ENCODE results near the gene GAMT. TPM values are rescaled to one million over a fixed set of nuclear protein-coding genes. Genes with fewer than 3 reads are reported as not detected.

GAMT gene
- total and polyA plus RNA-seq, 2 donors (not counting 3 experiments of a cell fraction or from before 2014, with no cell fraction given): 22.1 to 36.9 TPM

- peaks cover 30 to 43% of the 10 kb centered on the region in 2 experiments for H3K27me3 ChIP-seq (ENCODE audit: control insufficient read depth in 2 of 2, insufficient read depth in 2 of 2, low read length in 2 of 2)
- H3K4me1 ChIP-seq (ENCODE audit: control insufficient read depth, extremely low read depth, insufficient read depth, low read length): no peaks in the 10 kb centered on the region
- no TSS peak for BruUV-seq (replicated peaks)
- ChIA-PET POLR2A (no interaction called here), CTCF (no interaction called here)
- H3K36me3 ChIP-seq (ENCODE audit: control insufficient read depth in 2 of 2, extremely low read depth in 1 of 2, insufficient read depth in 2 of 2, low read length in 2 of 2): no peaks in the 10 kb centered on the region
- TF ChIP-seq JUN (IDR thresholded peaks at IDR 0.05; ENCODE audit: borderline replicate concordance, insufficient read depth, insufficient read length, low read depth): no peak
- H2AFZ ChIP-seq (ENCODE audit: low read depth, low read length): no peak within 1 kb of the TSS
- no peaks in the 10 kb centered on the region for H3K79me2 ChIP-seq (ENCODE audit: control insufficient read depth, insufficient read depth, low read length)
- H3K9me3 ChIP-seq (replicated peaks; ENCODE audit: control insufficient read depth, insufficient read depth, low read length): no peaks in the 10 kb centered on the region
- FAIRE-seq (no peak), DNase-seq (ENCODE audit: low read depth, low spot score) (no peak)
- dilution Hi-C loops (cut with MboI; ENCODE audit: extremely low pct_ligation_motif_present, low sequenced_read_pairs) (no loop called here), intact Hi-C loops (cut with micrococcal nuclease) (no loop called here)
- H3K4me3 ChIP-seq (replicated peaks in 1 of 3; ENCODE audit: insufficient read depth in 1 of 3, low read depth in 1 of 3, low read length in 3 of 3): no peak within 1 kb of the TSS
- no peak within 1 kb of the TSS for H3K9ac ChIP-seq (replicated peaks; ENCODE audit: extremely low read depth, insufficient read depth, low read length)
- H3K4me2 ChIP-seq (ENCODE audit: insufficient read depth, low read length): no peak within 1 kb of the TSS
- no peaks in the 10 kb centered on the region for H3K9me1 ChIP-seq (replicated peaks; ENCODE audit: control insufficient read depth, extremely low read depth, insufficient read depth, low read length)
- H3K27ac ChIP-seq (ENCODE audit: insufficient read depth, low read depth, low read length): no peak within 1 kb of the TSS
- no peaks in the 10 kb centered on the region for H4K20me1 ChIP-seq (replicated peaks; ENCODE audit: control insufficient read depth, extremely low read depth, insufficient read depth, low read length)
Observed at GRCh38 chr19:1449467-1450442, 48.4 kb upstream of the GAMT start, which contains the start of gene APC2. Gene APC2, plus strand, starts transcription at chr19:1450121. Its CDS starts 2,881 bp downstream, at chr19:1453002.

DNA sequence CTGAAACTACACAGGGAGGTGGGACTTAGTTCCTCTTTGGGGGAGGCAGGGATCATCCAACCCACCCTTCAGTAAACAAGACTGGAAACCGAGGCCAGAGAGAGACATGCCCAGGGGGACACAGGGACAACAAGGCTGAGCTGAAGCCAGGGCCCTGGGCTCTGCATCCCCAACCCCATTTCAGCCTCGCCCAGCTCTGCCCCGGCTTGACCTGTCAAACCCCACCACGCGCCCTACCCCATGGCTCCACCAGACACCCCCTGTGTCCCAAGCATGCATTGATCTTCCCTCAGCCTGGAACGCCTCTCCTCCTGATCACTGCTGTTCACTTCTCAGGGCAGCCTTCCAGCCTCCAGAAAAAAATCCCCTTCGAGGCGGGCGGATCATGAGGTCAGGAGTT, 46.6 kb upstream of the GAMT start:
- TF ChIP-seq POLR2AphosphoS5 (IDR thresholded peaks at IDR 0.05; ENCODE audit: insufficient read depth, low read depth, low read length) (no peak), EZH2 (IDR thresholded peaks at IDR 0.05; ENCODE audit: borderline replicate concordance, low read depth, low read length, severe bottlenecking) (no peak), FOS (IDR thresholded peaks at IDR 0.05; ENCODE audit: borderline replicate concordance, insufficient read depth, low read length) (no peak), MYC (IDR thresholded peaks at IDR 0.05; ENCODE audit: low read depth, low read length) (no peak), JUN (IDR thresholded peaks at IDR 0.05; ENCODE audit: borderline replicate concordance, insufficient read depth, insufficient read length, low read depth) (no peak), POLR2A (IDR thresholded peaks at IDR 0.05; ENCODE audit: low read depth, low read length) (no peak), MAX (IDR thresholded peaks at IDR 0.05; ENCODE audit: insufficient read depth, insufficient read length) (no peak)
- TF ChIP-seq, protein P1, sequence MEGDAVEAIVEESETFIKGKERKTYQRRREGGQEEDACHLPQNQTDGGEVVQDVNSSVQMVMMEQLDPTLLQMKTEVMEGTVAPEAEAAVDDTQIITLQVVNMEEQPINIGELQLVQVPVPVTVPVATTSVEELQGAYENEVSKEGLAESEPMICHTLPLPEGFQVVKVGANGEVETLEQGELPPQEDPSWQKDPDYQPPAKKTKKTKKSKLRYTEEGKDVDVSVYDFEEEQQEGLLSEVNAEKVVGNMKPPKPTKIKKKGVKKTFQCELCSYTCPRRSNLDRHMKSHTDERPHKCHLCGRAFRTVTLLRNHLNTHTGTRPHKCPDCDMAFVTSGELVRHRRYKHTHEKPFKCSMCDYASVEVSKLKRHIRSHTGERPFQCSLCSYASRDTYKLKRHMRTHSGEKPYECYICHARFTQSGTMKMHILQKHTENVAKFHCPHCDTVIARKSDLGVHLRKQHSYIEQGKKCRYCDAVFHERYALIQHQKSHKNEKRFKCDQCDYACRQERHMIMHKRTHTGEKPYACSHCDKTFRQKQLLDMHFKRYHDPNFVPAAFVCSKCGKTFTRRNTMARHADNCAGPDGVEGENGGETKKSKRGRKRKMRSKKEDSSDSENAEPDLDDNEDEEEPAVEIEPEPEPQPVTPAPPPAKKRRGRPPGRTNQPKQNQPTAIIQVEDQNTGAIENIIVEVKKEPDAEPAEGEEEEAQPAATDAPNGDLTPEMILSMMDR (IDR thresholded peaks at IDR 0.05; ENCODE audit: extremely low read depth in 1 of 2, insufficient read depth in 1 of 2, low read depth in 1 of 2, low read length in 2 of 2): no peak
- CTCF ChIA-PET: no interaction called here
- Histone ChIP-seq H4K20me1 (replicated peaks; ENCODE audit: control insufficient read depth, extremely low read depth, insufficient read depth, low read length) (no peaks in the 10 kb centered on the region), H2AFZ (ENCODE audit: low read depth, low read length) (no peak overlapping the region), H3K27ac (ENCODE audit: insufficient read depth, low read depth, low read length) (no peak overlapping the region), H3K27me3 (ENCODE audit: control insufficient read depth in 2 of 2, insufficient read depth in 2 of 2, low read length in 2 of 2) (peaks cover 30 to 43% of the 10 kb centered on the region in 2 experiments), H3K9me1 (replicated peaks; ENCODE audit: control insufficient read depth, extremely low read depth, insufficient read depth, low read length) (no peaks in the 10 kb centered on the region), H3K4me1 (ENCODE audit: control insufficient read depth, extremely low read depth, insufficient read depth, low read length) (no peaks in the 10 kb centered on the region), H3K79me2 (ENCODE audit: control insufficient read depth, insufficient read depth, low read length) (no peaks in the 10 kb centered on the region), H3K9me3 (replicated peaks; ENCODE audit: control insufficient read depth, insufficient read depth, low read length) (no peaks in the 10 kb centered on the region), H3K36me3 (ENCODE audit: control insufficient read depth in 2 of 2, extremely low read depth in 1 of 2, insufficient read depth in 2 of 2, low read length in 2 of 2) (no peaks in the 10 kb centered on the region), H3K4me2 (ENCODE audit: insufficient read depth, low read length) (no peak overlapping the region), H3K9ac (replicated peaks; ENCODE audit: extremely low read depth, insufficient read depth, low read length) (no peak overlapping the region), H3K4me3 (replicated peaks in 1 of 3; ENCODE audit: insufficient read depth in 1 of 3, low read depth in 1 of 3, low read length in 3 of 3) (no peak overlapping the region)
- BruUV-seq (replicated peaks): no TSS peak
- no peak for DNase-seq (ENCODE audit: low read depth, low spot score)
- dilution Hi-C loops (cut with MboI; ENCODE audit: extremely low pct_ligation_motif_present, low sequenced_read_pairs) (no loop called here), intact Hi-C loops (cut with micrococcal nuclease) (no loop called here)
- POLR2A ChIA-PET: no interaction called here
- FAIRE-seq: no peak
